Uterus (tissue), 2 donors: ENCODE data around the gene DOP1B.

Source experiments
- CTCF ChIP-seq, 4 experiments: fragments of 200-600 bp in 2 of 4; fragments of 450-650 bp in 2 of 4; sonication (generic) in 2 of 4; IDR thresholded peaks; one replicate each; pipeline ENCODE4 v1.5.1; 2016 to 2019; ENCODE audit warnings: antibody characterized with exemption in 4 of 4, mild to moderate bottlenecking in 2 of 4, moderate library complexity in 1 of 4
- POLR2A ChIP-seq, 2 donors: fragments of 450-650 bp; IDR thresholded peaks; one replicate each; pipeline ENCODE4 v1.6.1; 2016; ENCODE audit warnings: antibody characterized with exemption in 2 of 2, mild to moderate bottlenecking in 1 of 2, moderate library complexity in 1 of 2

GRCh38 chr21:36111238-36111637 lies 45.4 kb upstream of the DOP1B start:
- TF ChIP-seq CTCF (IDR thresholded peaks at IDR 0.05) (no peak), POLR2A (IDR thresholded peaks at IDR 0.05) (no peak)
